ENCODE measurements around the gene CDK5RAP3.
"Not testable (repeated sequence)": the region's sequence is repeated elsewhere in the genome, so short reads cannot be mapped to it uniquely, and the experiment has no call there.

CDK5RAP3 gene

GRCh38 chr17:48001197-48001596 is 30.3 kb downstream of the CDK5RAP3 start:
- no peak for DNase-seq

GRCh38 chr17:48001657-48002056 is 30.7 kb downstream of the CDK5RAP3 start:
- DNase-seq = not testable (repeated sequence)

GRCh38 chr17:48002266-48002915 is 31.5 kb downstream of the CDK5RAP3 start:
- DNase-seq = no peak

GRCh38 chr17:48002916-48003416 is 32.1 kb downstream of the CDK5RAP3 start:
- DNase-seq = no peak

GRCh38 chr17:48003417-48004151 is 32.7 kb downstream of the CDK5RAP3 start:
- no peak for DNase-seq

GRCh38 chr17:48004983-48005382 is 34.1 kb downstream of the CDK5RAP3 start:
- DNase-seq = no peak

GRCh38 chr17:48006936-48007709 is 36.2 kb downstream of the CDK5RAP3 start:
- DNase-seq = no peak

GRCh38 chr17:48010193-48010592 is 39.3 kb downstream of the CDK5RAP3 start:
- no peak for DNase-seq

- DNase-seq = peak in 1 of 5 donors; percentile 73
Observed at GRCh38 chr17:48011405-48012150, 40.7 kb downstream of the CDK5RAP3 start.

- DNase-seq = peak; percentile 40 to 80 (median 47)
Observed at GRCh38 chr17:48012151-48012520, 41.2 kb downstream of the CDK5RAP3 start.

- DNase-seq = no peak
Observed at GRCh38 chr17:48012654-48013053, 41.7 kb downstream of the CDK5RAP3 start.

- no peak for DNase-seq
Observed at GRCh38 chr17:48013876-48014594, 43.1 kb downstream of the CDK5RAP3 start.

GRCh38 chr17:48014595-48015111 is 43.7 kb downstream of the CDK5RAP3 start:
- no peak for DNase-seq

- no peak for DNase-seq
Observed at GRCh38 chr17:48016112-48016511, 45.2 kb downstream of the CDK5RAP3 start.

- not testable (repeated sequence) for DNase-seq
Observed at GRCh38 chr17:48017817-48018158, 46.9 kb downstream of the CDK5RAP3 start.

- DNase-seq = no peak
Observed at GRCh38 chr17:48021934-48022333, 51.0 kb downstream of the CDK5RAP3 start.

GRCh38 chr17:48022901-48023300 is 52.0 kb downstream of the CDK5RAP3 start:
- DNase-seq = no peak

- DNase-seq = peak in 4 of 5 donors; percentile 15 to 61 (median 30)
Observed at GRCh38 chr17:48023400-48024148, 52.7 kb downstream of the CDK5RAP3 start.

GRCh38 chr17:48024149-48025039 is 53.5 kb downstream of the CDK5RAP3 start:
- DNase-seq = peak in 2 of 5 donors; percentile 25 to 66
